NCI-H187 treated with DMSO at 0.1 percent for 48 hours (cell line): ENCODE data around the gene TMEM87B.
"Not testable (repeated sequence)": the region's sequence is repeated elsewhere in the genome, so short reads cannot be mapped to it uniquely, and the experiment has no call there.

ENCODE experiments used
- DNase-seq: peaks from one replicate; lab custom pipeline; 2025; lab: John Stamatoyannopoulos, UW

TMEM87B gene

GRCh38 chr2:112073875-112074274, 18.8 kb downstream of the TMEM87B start:
- no peak for DNase-seq

GRCh38 chr2:112074506-112074905, 19.4 kb downstream of the TMEM87B start:
- DNase-seq = no peak

- no peak for DNase-seq
Measured at GRCh38 chr2:112075490-112076260, 20.6 kb downstream of the TMEM87B start.

GRCh38 chr2:112077814-112078213, 22.7 kb downstream of the TMEM87B start:
- no peak for DNase-seq

DNA sequence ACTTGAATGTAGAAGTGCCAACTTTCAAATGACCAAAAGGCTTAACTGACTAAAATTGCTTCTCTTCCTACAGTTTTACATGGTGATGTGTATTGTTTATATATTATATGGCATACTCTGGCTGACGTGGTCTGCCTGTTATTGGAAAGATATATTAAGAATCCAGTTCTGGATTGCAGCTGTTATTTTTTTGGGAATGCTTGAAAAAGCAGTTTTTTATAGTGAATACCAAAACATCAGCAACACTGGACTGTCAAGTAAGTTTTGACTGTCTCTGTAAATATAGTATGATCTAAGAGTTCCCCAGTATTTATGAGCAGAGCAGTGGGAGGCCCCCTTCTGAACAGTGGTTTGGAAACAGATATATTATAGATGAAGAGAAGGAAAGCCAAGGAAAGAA, 26.2 kb downstream of the TMEM87B start:
- no peak for DNase-seq

GRCh38 chr2:112084689-112085374, 29.8 kb downstream of the TMEM87B start:
- no peak for DNase-seq

- no peak for DNase-seq
Measured at GRCh38 chr2:112085375-112085730, 30.3 kb downstream of the TMEM87B start.

- DNase-seq = no peak
Measured at GRCh38 chr2:112085916-112086669, 31.0 kb downstream of the TMEM87B start.

- no peak for DNase-seq
Measured at GRCh38 chr2:112087346-112088020, 32.4 kb downstream of the TMEM87B start.

DNA sequence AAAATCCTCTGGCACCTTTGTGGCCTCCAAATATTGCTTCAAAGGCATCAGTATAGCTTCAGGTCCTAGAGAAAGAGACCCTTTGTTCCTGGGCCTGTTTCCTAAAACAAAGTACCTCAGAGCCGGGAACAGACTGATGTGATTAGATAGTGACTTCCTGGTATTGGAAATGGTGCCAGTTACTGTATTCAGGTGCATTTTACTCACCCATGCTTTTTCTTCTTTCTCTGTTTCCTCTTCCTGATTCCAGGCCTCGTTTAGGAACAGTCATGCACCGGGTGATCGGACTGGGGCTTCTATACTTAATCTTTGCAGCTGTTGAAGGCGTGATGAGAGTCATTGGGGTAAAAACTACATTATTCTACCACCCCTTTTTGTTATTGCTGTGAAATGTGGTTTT, 34.3 kb downstream of the TMEM87B start:
- DNase-seq = no peak

- no peak for DNase-seq
Measured at GRCh38 chr2:112092286-112093041, 37.4 kb downstream of the TMEM87B start.

- DNase-seq = no peak
Measured at GRCh38 chr2:112093216-112093615, 38.1 kb downstream of the TMEM87B start.

GRCh38 chr2:112095681-112096080, 40.6 kb downstream of the TMEM87B start:
- no peak for DNase-seq

- no peak for DNase-seq
Measured at GRCh38 chr2:112096098-112096497, 41.0 kb downstream of the TMEM87B start.

DNA sequence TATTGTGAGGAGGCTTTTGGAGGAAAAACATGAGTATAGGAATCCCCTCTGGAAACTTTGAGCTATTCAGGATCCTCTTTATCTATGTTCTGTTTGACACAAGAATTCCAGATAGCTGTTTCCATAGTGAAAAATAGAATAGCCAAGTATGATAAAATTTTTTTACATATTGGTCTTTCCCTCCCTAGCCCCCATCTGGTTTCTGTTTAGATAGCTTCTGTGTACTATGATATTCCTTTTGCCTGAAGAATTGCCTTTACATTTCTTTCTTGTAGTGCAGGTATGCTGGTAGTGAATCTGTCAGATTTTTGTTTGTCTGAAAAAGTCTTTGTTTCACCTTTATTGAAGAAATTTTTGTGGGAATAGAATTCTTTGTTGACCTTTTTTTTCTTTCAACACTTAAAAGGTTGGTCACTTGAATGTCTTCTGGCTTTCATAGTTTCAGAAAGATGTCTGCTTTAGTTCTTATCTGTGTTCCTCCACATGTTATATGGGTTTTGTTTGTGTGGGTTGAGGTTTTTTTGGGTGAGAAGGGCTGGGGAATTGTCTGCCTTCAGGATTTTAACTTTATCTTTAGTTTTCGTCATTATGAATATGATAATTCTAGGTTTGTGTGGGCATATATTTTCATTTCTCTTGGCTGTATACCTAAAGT, 53.2 kb downstream of the TMEM87B start:
- no peak for DNase-seq

DNA sequence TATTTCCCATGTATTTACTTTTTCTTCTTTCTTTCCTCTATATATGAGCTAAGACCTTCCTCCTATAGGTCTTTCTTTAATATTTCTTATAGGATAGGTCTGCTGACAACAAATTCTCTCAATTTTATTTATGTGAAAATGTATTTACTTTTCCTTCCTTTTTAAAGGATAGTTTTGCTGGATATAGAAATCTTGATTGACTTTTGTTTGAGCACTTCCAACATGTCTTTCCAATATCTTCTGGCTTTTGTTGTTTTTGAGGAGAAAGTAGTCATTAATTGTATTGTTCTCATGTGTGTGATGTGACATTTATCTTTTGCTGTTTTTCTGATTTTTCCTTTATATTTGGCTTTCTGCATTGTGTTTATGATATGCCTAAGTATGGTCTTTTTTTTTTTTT, 54.2 kb downstream of the TMEM87B start:
- DNase-seq = no peak

DNA sequence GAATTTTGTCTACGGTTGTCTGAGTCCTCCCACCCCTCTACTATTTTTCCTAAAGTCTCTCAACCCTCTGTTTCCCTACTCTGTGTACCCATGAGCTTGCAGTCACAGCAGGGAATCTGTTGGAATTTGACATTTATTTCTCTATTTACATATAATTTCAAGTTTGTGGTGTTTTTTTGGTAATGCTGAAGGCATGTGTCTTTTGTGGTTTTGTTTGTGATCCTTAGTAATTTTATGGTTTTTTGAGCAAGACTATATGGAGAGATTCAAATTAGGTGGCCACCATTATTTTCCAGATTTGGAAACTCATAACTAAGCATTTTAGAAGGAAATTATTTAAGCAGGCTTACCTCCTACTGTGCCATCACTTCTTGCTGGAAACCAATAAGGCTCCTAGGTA, 55.9 kb downstream of the TMEM87B start:
- DNase-seq = no peak

GRCh38 chr2:112113354-112113753, 58.3 kb downstream of the TMEM87B start:
- DNase-seq = not testable (repeated sequence)

GRCh38 chr2:112118148-112118547, 63.1 kb downstream of the TMEM87B start:
- no peak for DNase-seq

- DNase-seq = no peak
Measured at GRCh38 chr2:112121682-112122254, 66.7 kb downstream of the TMEM87B start.

- DNase-seq = no peak
Measured at GRCh38 chr2:112129060-112129459, 74.0 kb downstream of the TMEM87B start.
